HepG2 (cell line): ENCODE data around the gene SGK1. TPM values are rescaled to one million over a fixed set of nuclear protein-coding genes. Genes with fewer than 3 reads are reported as not detected.

Source experiments
- ATAC-seq: fragments of 200-7000 bp; cut with Tn5 transposase; 3 replicates; pipeline ENCODE4 v1.9.1; 2020; ENCODE audit warnings: mild to moderate bottlenecking, moderate library complexity
- BruUV-seq: library from RNA; stranded (reverse); fragments of 400-500 nt; replicated peaks from 2 replicates; lab custom pipeline; 2021; lab: Mats Ljungman, UMichigan
- CTCF ChIA-PET: fragments of 300-600 bp; formaldehyde crosslinking; extraction: SDS; loops from one replicate; lab custom pipeline; 2021; ENCODE audit warnings: low total read pairs, inconsistent platforms, low intra/inter-chr PET ratio; lab: Yijun Ruan, JAX
- POLR2A ChIA-PET: fragments of 350-600 bp; sonication (Branson Sonifier 250); formaldehyde crosslinking; loops from one replicate; lab custom pipeline; 2020; ENCODE audit warnings: antibody characterized with exemption, inconsistent platforms; lab: Yijun Ruan, JAX
- DNase-seq: peaks from one replicate; pipeline ENCODE4 v3.0.0-alpha.2; 2015; ENCODE audit warnings: low spot score
- FAIRE-seq: peaks from 3 replicates; lab custom pipeline; 2011; peaks lifted over from hg19 to GRCh38; lab: Jason Lieb, UNC
- H2AFZ ChIP-seq: one replicate; pipeline ENCODE4 v1.6.1; 2011; ENCODE audit warnings: low read length, inconsistent platforms
- H3K27ac ChIP-seq: fragments of 300-600 bp; 3 replicates; pipeline ENCODE4 v1.8.0; 2011; ENCODE audit warnings: mixed run types, mild to moderate bottlenecking, mixed read lengths, low read length, inconsistent platforms; ENCODE audit not compliant: insufficient read depth; ENCODE audit errors: extremely low read length
- H3K27me3 ChIP-seq, 2 experiments: fragments of 200-600 bp in 1 of 2; 2 replicates in 1 of 2; 3 replicates in 1 of 2; pipeline versions ENCODE4 v1.6.0 to v1.8.0; 2011; ENCODE audit warnings: low read length in 2 of 2, mild to moderate bottlenecking in 2 of 2, moderate library complexity in 2 of 2, inconsistent platforms in 1 of 2; ENCODE audit not compliant: insufficient read depth in 2 of 2, control insufficient read depth in 1 of 2
- H3K36me3 ChIP-seq, 2 experiments: fragments of 200-600 bp in 1 of 2; replicated peaks in 1 of 2; 2 replicates in 1 of 2; 3 replicates in 1 of 2; pipeline versions ENCODE4 v1.5.1 to v1.8.0; 2011; ENCODE audit warnings: low read length in 2 of 2, inconsistent platforms in 1 of 2; ENCODE audit not compliant: insufficient read depth in 2 of 2, control insufficient read depth in 1 of 2
- H3K4me1 ChIP-seq: 2 replicates; pipeline ENCODE4 v1.5.1; 2012; ENCODE audit warnings: low read length, inconsistent platforms; ENCODE audit not compliant: insufficient read depth
- H3K4me2 ChIP-seq: 2 replicates; pipeline ENCODE4 v1.6.0; 2011; ENCODE audit warnings: low read depth, low read length, inconsistent platforms
- H3K4me3 ChIP-seq, 3 experiments: fragments of 200-600 bp in 1 of 3; sonication (generic), shearing (Covaris generic) in 1 of 3; replicated peaks in 1 of 3; 2 replicates each; pipeline ENCODE4 v1.5.1; 2011 to 2016; ENCODE audit warnings: low read length in 3 of 3, inconsistent platforms in 2 of 3, low read depth in 2 of 3, mild to moderate bottlenecking in 2 of 3, control low read depth in 1 of 3, mixed read lengths in 1 of 3; ENCODE audit not compliant: insufficient read depth in 1 of 3
- H3K79me2 ChIP-seq: one replicate; pipeline ENCODE4 v1.6.1; 2011; ENCODE audit warnings: low read length, inconsistent platforms; ENCODE audit not compliant: insufficient read depth
- H3K9ac ChIP-seq: 2 replicates; pipeline ENCODE4 v1.6.0; 2011; ENCODE audit warnings: mild to moderate bottlenecking, low read depth, low read length, inconsistent platforms; ENCODE audit not compliant: insufficient read depth
- H3K9me3 ChIP-seq: 2 replicates; pipeline ENCODE4 v1.5.1; 2012; ENCODE audit warnings: mild to moderate bottlenecking, low read length
- H4K20me1 ChIP-seq: 2 replicates; pipeline ENCODE4 v1.6.0; 2011; ENCODE audit warnings: inconsistent platforms, mild to moderate bottlenecking, low read length, moderate library complexity; ENCODE audit not compliant: insufficient read depth
- ELF4 ChIP-seq: sonication (generic); formaldehyde crosslinking; IDR thresholded peaks from 2 replicates; pipeline ENCODE4 v1.5.0; 2020; ENCODE audit warnings: missing genetic modification reagents, mild to moderate bottlenecking, moderate library complexity, borderline replicate concordance
- GLMP ChIP-seq: sonication (generic); formaldehyde crosslinking; IDR thresholded peaks from 2 replicates; pipeline ENCODE4 v1.9.0; 2021; ENCODE audit warnings: missing genetic modification reagents, mild to moderate bottlenecking, borderline replicate concordance
- KAT7 ChIP-seq: IDR thresholded peaks from 2 replicates; pipeline ENCODE4 v1.6.1; 2018; ENCODE audit warnings: borderline replicate concordance, missing compliant biosample characterization
- RERE ChIP-seq: IDR thresholded peaks from 2 replicates; pipeline ENCODE4 v1.6.1; 2016; ENCODE audit warnings: low read depth, missing genetic modification reagents, missing compliant biosample characterization
- SSRP1 ChIP-seq: IDR thresholded peaks from 2 replicates; pipeline ENCODE4 v1.6.1; 2016; ENCODE audit warnings: control low read depth
- ZNF3 ChIP-seq: IDR thresholded peaks from 2 replicates; pipeline ENCODE4 v1.7.0; 2017; ENCODE audit warnings: inconsistent platforms
- WGBS: methylation state at CpG from one replicate; pipeline ENCODE4 v1.1.6; 2017; ENCODE audit warnings: low lambda C conversion rate; 5-methylcytosine and 5-hydroxymethylcytosine counted together
- in situ Hi-C: cut with HindIII; loops from 2 replicates; pipeline ENCODE4 v1.10.0; 2017; ENCODE audit warnings: low pct_unique_long_range_greater_than_20kb; ENCODE audit not compliant: extremely low pct_ligation_motif_present
- intact Hi-C: fragments of 100-400 bp; cut with micrococcal nuclease; formaldehyde crosslinking; loops from one replicate; pipeline ENCODE4 v1.10.0; 2022; ENCODE audit not compliant: unreplicated experiment
- polyA plus RNA-seq, 8 experiments: library from polyadenylated mRNA; depleted of rRNA in 3 of 8; stranded (reverse) in 7 of 8; unstranded in 1 of 8; fragments of >200 nt; fragmentation: Illumina TruSeq in 4 of 8; extraction: Trizol in 4 of 8; gene quantifications; 2 replicates each; pipeline versions ENCODE4 v1.2.1 to v1.2.3, GENCODE V29; 2011 to 2016; ENCODE audit warnings: low read depth in 4 of 8, missing spikeins in 1 of 8, mixed read lengths in 1 of 8; ENCODE audit not compliant: insufficient read depth in 1 of 8
- total RNA-seq, 5 experiments: library from RNA; depleted of rRNA; stranded (reverse); fragments of >200 nt; fragmentation: Illumina TruSeq; extraction: Trizol; gene quantifications; 2 replicates each; pipeline ENCODE4 v1.2.3, GENCODE V29; 2016; ENCODE audit warnings: low read depth in 1 of 5

SGK1 gene
- total and polyA plus RNA-seq, 2 of the 13 experiments (the other 11 are each of a cell fraction or from before 2014, with no cell fraction given) = 56.1 to 56.2 TPM

GRCh38 chr6:134343066-134343465 is 25.2 kb upstream of the SGK1 start:
- 44% methylated on average over 6 of the region's 6 CpGs for WGBS
- CTCF ChIA-PET = no interaction called here
- FAIRE-seq = no peak

More at GRCh38 chr6:134343066-134343465, 25.2 kb upstream of the SGK1 start:
- intact Hi-C loops = no loop called here
- Histone ChIP-seq H3K9me3 (no peaks in the 10 kb centered on the region), H2AFZ (no peak overlapping the region), H3K4me3 (no peak overlapping the region), H3K27me3 (peaks cover 0 to 7% of the 10 kb centered on the region in 2 experiments; a peak in 1 of 5 replicates), H3K4me2 (no peak overlapping the region), H4K20me1 (no peaks in the 10 kb centered on the region), H3K4me1 (peaks cover 7% of the 10 kb centered on the region; the same call in 1 of the 2 replicates), H3K27ac (no peak overlapping the region), H3K79me2 (no peaks in the 10 kb centered on the region), H3K36me3 (no peaks in the 10 kb centered on the region), H3K9ac (no peak overlapping the region)
- POLR2A ChIA-PET = no interaction called here
- DNase-seq (no peak), ATAC-seq (no peak)
- in situ Hi-C loops = no loop called here
- no TSS peak for BruUV-seq
- TF ChIP-seq ELF4 (no peak), RERE (CRISPR knock-in tag) (no peak), KAT7 (no peak), ZNF3 (CRISPR knock-in tag) (no peak), SSRP1 (CRISPR knock-in tag) (no peak), GLMP (no peak)
